Psoas muscle (tissue), 8 donors: Measurements from ENCODE around the gene SEZ6L. TPM values are rescaled to one million over a fixed set of nuclear protein-coding genes. Genes with fewer than 3 reads are reported as not detected.

Source experiments
- ATAC-seq, 4 donors: fragments of 200-7000 bp; cut with Tn5 transposase; one replicate each; pipeline ENCODE4 v1.9.1; 2020; ENCODE audit warnings: moderate library complexity in 3 of 4, mild to moderate bottlenecking in 2 of 4
- DNase-seq, 2 donors: peaks; one replicate each; pipeline ENCODE4 v3.0.0-alpha.2; 2020
- H3K27ac ChIP-seq: fragments of 200-600 bp; one replicate; pipeline ENCODE4 v1.8.0; 2022
- H3K27me3 ChIP-seq, 3 donors: fragments of 200-600 bp in 1 of 3; one replicate each; pipeline versions ENCODE4 v1.6.1 to v1.8.0; 2013 to 2022; ENCODE audit warnings: low read length in 2 of 3, mild to moderate bottlenecking in 2 of 3, moderate library complexity in 1 of 3; ENCODE audit not compliant: insufficient read depth in 3 of 3
- H3K36me3 ChIP-seq, 2 donors: fragments of 200-600 bp in 1 of 2; one replicate each; pipeline versions ENCODE4 v1.6.1 to v1.8.0; 2013 to 2022; ENCODE audit warnings: low read depth in 1 of 2, mild to moderate bottlenecking in 1 of 2, moderate library complexity in 1 of 2; ENCODE audit not compliant: insufficient read depth in 1 of 2
- H3K4me1 ChIP-seq: fragments of 200-600 bp; one replicate; pipeline ENCODE4 v1.8.0; 2022
- H3K4me3 ChIP-seq: fragments of 200-600 bp; one replicate; pipeline ENCODE4 v1.8.0; 2022; ENCODE audit warnings: mild to moderate bottlenecking
- H3K9me3 ChIP-seq: fragments of 200-600 bp; one replicate; pipeline ENCODE4 v1.8.0; 2022
- CTCF ChIP-seq: fragments of 200-600 bp; IDR thresholded peaks from one replicate; pipeline ENCODE4 v1.8.0; 2022; ENCODE audit warnings: antibody characterized with exemption
- WGBS, 3 donors: extraction: QIAGEN DNeasy Blood & Tissue Kit; methylation state at CpG; one replicate each; pipeline versions ENCODE4 v1.1.6 to v1.1.7; 2013; 5-methylcytosine and 5-hydroxymethylcytosine counted together
- intact Hi-C, 2 donors: fragments of 100-400 bp; cut with DNase I; formaldehyde crosslinking; loops; one replicate each; pipeline versions ENCODE4 v1.11.0 to v1.14.2; 2022
- polyA plus RNA-seq, 3 donors: library from polyadenylated mRNA; stranded (reverse); fragments of 200-250 nt; gene quantifications; one replicate each; pipeline ENCODE4 v1.2.3, GENCODE V29; 2013
- total RNA-seq, 4 donors: library from RNA; stranded (reverse); fragmentation: NEBNext Ultra II Directional in 2 of 4; extraction: Animal tissue kit (Norgen Biotek cat#: 25700) in 2 of 4; gene quantifications; one replicate each; pipeline versions ENCODE4 v1.2.1 to v1.2.4, GENCODE V29; 2021 to 2023
- donor health status: healthy with polysubstance abuse.
- donor health status: DM: no; HTN: no; CAD: no; lungs with moderate emphysema.
- donor health status: Bipolar disorder and iron deficiency.
- donor health status: healthy.
- donor health status: DM: yes; HTN: yes; CAD: no.
- donor health status: DM: no; HTN: no; CAD: no.
- donor health status: DM: no; HTN: no; CAD: no.
- donor health status: DM: yes; HTN: yes; CAD: no.

Gene SEZ6L
- total and polyA plus RNA-seq, 7 donors: 0.04 to 0.06 TPM; not detected in 5

- DNase-seq: peak in 1 of 2 donors; percentile 67
- Histone ChIP-seq H3K4me3 (no peak overlapping the region), H3K9me3 (no peaks in the 10 kb centered on the region), H3K27me3 (no peaks in the 10 kb centered on the region), H3K36me3 (no peaks in the 10 kb centered on the region), H3K4me1 (peaks cover 19% of the 10 kb centered on the region), H3K27ac (peak overlapping the region; percentile 33)
- no peak for TF ChIP-seq CTCF
- WGBS, 3 donors: 20 to 43% (median 24%) methylated on average over 5 of the region's 5 CpGs
- intact Hi-C loops: loop anchor here in 1 of 2 donors (5.0 to 10.0 kb wide), 2 partner anchors 141 to 248 kb away; no protein-coding TSS in a partner anchor
- peak; percentile 51 to 92 (median 88) for ATAC-seq
These were observed 164.0 kb downstream of the SEZ6L start for GRCh38 chr22:26333088-26333800.

- Histone ChIP-seq H3K27ac (no peak overlapping the region), H3K9me3 (no peaks in the 10 kb centered on the region), H3K4me3 (no peak overlapping the region), H3K27me3 (no peaks in the 10 kb centered on the region), H3K36me3 (no peaks in the 10 kb centered on the region), H3K4me1 (peaks cover 19% of the 10 kb centered on the region)
- DNase-seq (no peak), ATAC-seq (no peak)
- intact Hi-C loops: loop anchor here in 1 of 2 donors (5.0 to 10.0 kb wide), 2 partner anchors 142 to 249 kb away; no protein-coding TSS in a partner anchor
- WGBS, 3 donors: 55 to 61% (median 60%) methylated on average over 9 of the region's 9 CpGs
- TF ChIP-seq CTCF: no peak
These were observed 165.0 kb downstream of the SEZ6L start for GRCh38 chr22:26334232-26334631.

- H3K27ac ChIP-seq: no peak overlapping the region
- H3K27me3 ChIP-seq: no peaks in the 10 kb centered on the region
- intact Hi-C loops: loop anchor here in 1 of 2 donors (10.0 kb wide), 1 partner anchor 252 kb away; no protein-coding TSS in a partner anchor
- no peaks in the 10 kb centered on the region for H3K9me3 ChIP-seq
- peaks cover 23% of the 10 kb centered on the region for H3K4me1 ChIP-seq
- no peaks in the 10 kb centered on the region for H3K36me3 ChIP-seq
- no peak for TF ChIP-seq CTCF
- ATAC-seq: no peak
- 75 to 78% (median 77%) methylated on average over 4 of the region's 4 CpGs for WGBS, 3 donors
- DNase-seq: no peak
- H3K4me3 ChIP-seq: no peak overlapping the region
These were observed 167.5 kb downstream of the SEZ6L start for GRCh38 chr22:26336773-26337172.

- H3K4me1 ChIP-seq: peaks cover 4% of the 10 kb centered on the region
- H3K27me3 ChIP-seq: peaks cover 0 to 5% (median 4%) of the 10 kb centered on the region in 3 donors
- intact Hi-C loops: loop anchor here in 1 of 2 donors (10.0 kb wide), 1 partner anchor 255 kb away; no protein-coding TSS in a partner anchor
- TF ChIP-seq CTCF: no peak
- DNase-seq (peak in 1 of 2 donors; percentile 62), ATAC-seq (peak in 3 of 4 donors; percentile 70 to 93 (median 90))
- 21 to 51% (median 21%) methylated on average over 6 of the region's 6 CpGs for WGBS, 3 donors
- no peaks in the 10 kb centered on the region for H3K9me3 ChIP-seq
- no peak overlapping the region for H3K4me3 ChIP-seq
- H3K27ac ChIP-seq: no peak overlapping the region
- H3K36me3 ChIP-seq: no peaks in the 10 kb centered on the region
These were observed 170.5 kb downstream of the SEZ6L start for GRCh38 chr22:26339755-26340154.
